ENCODE data around the gene FILIP1.
A peak's percentile ranks its signal among the peaks of the same experiment; 100 is the strongest.

FILIP1 gene

GRCh38 chr6:75384116-75384515 lies 109.5 kb downstream of the FILIP1 start:
- no peak for DNase-seq (ENCODE audit: low read depth, low spot score)

- no peak for DNase-seq (ENCODE audit: low read depth, low spot score)
Observed at GRCh38 chr6:75382634-75382900, 111.0 kb downstream of the FILIP1 start.

GRCh38 chr6:75381877-75382633 lies 111.5 kb downstream of the FILIP1 start:
- DNase-seq (ENCODE audit: low read depth, low spot score): peak; percentile 12

GRCh38 chr6:75379536-75379935 lies 114.1 kb downstream of the FILIP1 start:
- no peak for DNase-seq (ENCODE audit: low read depth, low spot score)

- DNase-seq (ENCODE audit: low read depth, low spot score): no peak
Observed at GRCh38 chr6:75378101-75378500, 115.5 kb downstream of the FILIP1 start.

GRCh38 chr6:75377386-75377785 lies 116.2 kb downstream of the FILIP1 start:
- DNase-seq (ENCODE audit: low read depth, low spot score): no peak

- DNase-seq (ENCODE audit: low read depth, low spot score): peak; percentile 39
Observed at GRCh38 chr6:75376347-75377024, 117.1 kb downstream of the FILIP1 start.

GRCh38 chr6:75374961-75375400 lies 118.6 kb downstream of the FILIP1 start:
- no peak for DNase-seq (ENCODE audit: low read depth, low spot score)

- DNase-seq (ENCODE audit: low read depth, low spot score): no peak
Observed at GRCh38 chr6:75372884-75373283, 120.7 kb downstream of the FILIP1 start.

GRCh38 chr6:75370011-75370410 lies 123.6 kb downstream of the FILIP1 start:
- DNase-seq (ENCODE audit: low read depth, low spot score): no peak

- no peak for DNase-seq (ENCODE audit: low read depth, low spot score)
Observed at GRCh38 chr6:75368864-75369402, 124.7 kb downstream of the FILIP1 start.

GRCh38 chr6:75368151-75368779 lies 125.3 kb downstream of the FILIP1 start:
- DNase-seq (ENCODE audit: low read depth, low spot score): peak; percentile 52

GRCh38 chr6:75363304-75363703 lies 130.3 kb downstream of the FILIP1 start:
- DNase-seq (ENCODE audit: low read depth, low spot score): no peak

GRCh38 chr6:75353644-75354043 lies 140.0 kb downstream of the FILIP1 start:
- DNase-seq (ENCODE audit: low read depth, low spot score): no peak

- no peak for DNase-seq (ENCODE audit: low read depth, low spot score)
Observed at GRCh38 chr6:75351570-75351969, 142.0 kb downstream of the FILIP1 start.

- no peak for DNase-seq (ENCODE audit: low read depth, low spot score)
Observed at GRCh38 chr6:75350808-75351207, 142.8 kb downstream of the FILIP1 start.

- DNase-seq (ENCODE audit: low read depth, low spot score): no peak
Observed at GRCh38 chr6:75350156-75350555, 143.4 kb downstream of the FILIP1 start.

- peak; percentile 56 for DNase-seq (ENCODE audit: low read depth, low spot score)
Observed at GRCh38 chr6:75349262-75349984, 144.2 kb downstream of the FILIP1 start.

- DNase-seq (ENCODE audit: low read depth, low spot score): no peak
Observed at GRCh38 chr6:75348882-75349261, 144.7 kb downstream of the FILIP1 start.

- DNase-seq (ENCODE audit: low read depth, low spot score): no peak
Observed at GRCh38 chr6:75347898-75348610, 145.5 kb downstream of the FILIP1 start.

GRCh38 chr6:75345413-75345812 lies 148.2 kb downstream of the FILIP1 start:
- DNase-seq (ENCODE audit: low read depth, low spot score): no peak
